Pancreas (tissue), 10 donors: ENCODE measurements around the gene ATRX. TPM values are rescaled to one million over a fixed set of nuclear protein-coding genes. Genes with fewer than 3 reads are reported as not detected.
"Not testable (repeated sequence)": the region's sequence is repeated elsewhere in the genome, so short reads cannot be mapped to it uniquely, and the experiment has no call there.

Source experiments
- ATAC-seq, 4 donors: fragments of 200-7000 bp; cut with Tn5 transposase; one replicate each; pipeline versions ENCODE4 v1.8.0 to v1.9.1; 2020; ENCODE audit warnings: mild to moderate bottlenecking in 4 of 4, moderate library complexity in 4 of 4
- DNase-seq, 6 donors: peaks; one replicate each; pipeline ENCODE4 v3.0.0-alpha.2; 2020
- FAIRE-seq: peaks from 2 replicates; lab custom pipeline; 2012; peaks lifted over from hg19 to GRCh38; lab: Jason Lieb, UNC
- H3K27ac ChIP-seq, 4 donors: fragments of 200-600 bp; sonication (generic); 1 replicate in 3 of 4; 2 replicates in 1 of 4; pipeline versions ENCODE4 v1.5.0 to v1.8.0; 2020
- H3K27me3 ChIP-seq, 4 donors: fragments of 200-600 bp; one replicate each; pipeline ENCODE4 v1.8.0; 2021
- H3K36me3 ChIP-seq, 3 donors: fragments of 200-600 bp; sonication (generic) in 1 of 3; one replicate each; pipeline versions ENCODE4 v1.5.0 to v1.8.0; 2020 to 2021
- H3K4me1 ChIP-seq, 3 donors: fragments of 200-600 bp; one replicate each; pipeline ENCODE4 v1.8.0; 2021
- H3K4me3 ChIP-seq, 4 donors: fragments of 200-600 bp; sonication (generic) in 2 of 4; one replicate each; pipeline versions ENCODE4 v1.5.0 to v1.8.0; 2020 to 2021
- H3K9me3 ChIP-seq, 4 donors: fragments of 200-600 bp; one replicate each; pipeline ENCODE4 v1.8.0; 2021
- WGBS, 2 donors: extraction: QIAGEN DNeasy Blood & Tissue Kit; methylation state at CpG; one replicate each; pipeline ENCODE4 v1.1.7; 2013; 5-methylcytosine and 5-hydroxymethylcytosine counted together
- intact Hi-C, 3 donors: fragments of 100-400 bp; cut with DNase I; formaldehyde crosslinking; loops; one replicate each; pipeline versions ENCODE4 v1.11.1 to v1.14.2; 2022
- polyA plus RNA-seq, 2 donors: library from polyadenylated mRNA; stranded (reverse); fragments of 200-250 nt; gene quantifications; one replicate each; pipeline ENCODE4 v1.2.3, GENCODE V29; 2013
- total RNA-seq, 6 donors: library from RNA; stranded (reverse); fragmentation: NEBNext Ultra II Directional in 4 of 6; extraction: Animal tissue kit (Norgen Biotek cat#: 25700) in 4 of 6; gene quantifications; one replicate each; pipeline versions ENCODE4 v1.2.1 to v1.2.4, GENCODE V29; 2021 to 2023
- TF ChIP-seq, protein P1 (sequence below), 4 donors: fragments of 200-600 bp; sonication (generic) in 3 of 4; IDR thresholded peaks; one replicate each; pipeline versions ENCODE4 v1.5.0 to v1.8.0; 2021; ENCODE audit warnings: antibody characterized with exemption in 4 of 4
- donor health status: healthy with polysubstance abuse.
- donor health status: DM: no; HTN: no; CAD: no; lungs with moderate emphysema.
- donor health status: DM: no; HTN: no; CAD: no.
- donor health status: control.
- donor health status: control.
- donor health status: Bipolar disorder and iron deficiency.
- donor health status: DM: yes; HTN: yes; CAD: no.
- donor health status: DM: no; HTN: no; CAD: no.
- donor health status: DM: no; HTN: no; CAD: no.
- donor health status: DM: yes; HTN: yes; CAD: no.

The ATRX gene
- total and polyA plus RNA-seq, 8 donors = 11.3 to 57.2 (median 41.5) TPM

DNA sequence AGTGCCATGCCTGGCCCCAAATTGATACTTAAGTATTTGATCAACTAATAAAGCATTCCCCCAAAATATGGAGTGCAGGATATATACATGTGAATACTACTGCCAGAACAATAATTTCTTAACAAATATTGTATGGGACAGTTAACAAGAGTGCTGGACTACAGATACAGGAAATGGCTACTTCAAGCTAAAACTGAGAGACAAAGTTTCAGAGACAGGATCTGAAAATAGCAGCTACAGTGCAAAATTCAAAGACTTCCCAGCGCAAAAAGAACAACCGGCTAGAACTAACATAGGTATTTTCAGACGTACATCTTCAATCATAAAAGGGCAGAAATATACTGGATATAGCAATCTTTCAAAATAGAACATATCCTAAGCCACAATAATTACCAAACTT is 6.3 kb downstream of the ATRX start:
- Histone ChIP-seq H3K9me3 (no peaks in the 10 kb centered on the region), H3K4me3 (no peak overlapping the region), H3K36me3 (no peaks in the 10 kb centered on the region), H3K4me1 (peaks cover 0 to 5% (median 5%) of the 10 kb centered on the region in 3 donors), H3K27me3 (no peaks in the 10 kb centered on the region), H3K27ac (no peak overlapping the region)
- ATAC-seq (no peak), DNase-seq (no peak), FAIRE-seq (no peak)
- intact Hi-C loops = no loop called here
- TF ChIP-seq, protein P1, sequence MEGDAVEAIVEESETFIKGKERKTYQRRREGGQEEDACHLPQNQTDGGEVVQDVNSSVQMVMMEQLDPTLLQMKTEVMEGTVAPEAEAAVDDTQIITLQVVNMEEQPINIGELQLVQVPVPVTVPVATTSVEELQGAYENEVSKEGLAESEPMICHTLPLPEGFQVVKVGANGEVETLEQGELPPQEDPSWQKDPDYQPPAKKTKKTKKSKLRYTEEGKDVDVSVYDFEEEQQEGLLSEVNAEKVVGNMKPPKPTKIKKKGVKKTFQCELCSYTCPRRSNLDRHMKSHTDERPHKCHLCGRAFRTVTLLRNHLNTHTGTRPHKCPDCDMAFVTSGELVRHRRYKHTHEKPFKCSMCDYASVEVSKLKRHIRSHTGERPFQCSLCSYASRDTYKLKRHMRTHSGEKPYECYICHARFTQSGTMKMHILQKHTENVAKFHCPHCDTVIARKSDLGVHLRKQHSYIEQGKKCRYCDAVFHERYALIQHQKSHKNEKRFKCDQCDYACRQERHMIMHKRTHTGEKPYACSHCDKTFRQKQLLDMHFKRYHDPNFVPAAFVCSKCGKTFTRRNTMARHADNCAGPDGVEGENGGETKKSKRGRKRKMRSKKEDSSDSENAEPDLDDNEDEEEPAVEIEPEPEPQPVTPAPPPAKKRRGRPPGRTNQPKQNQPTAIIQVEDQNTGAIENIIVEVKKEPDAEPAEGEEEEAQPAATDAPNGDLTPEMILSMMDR (IDR thresholded peaks at IDR 0.05) = no peak
- WGBS, 2 donors = 48 to 53% methylated on average over 3 of the region's 3 CpGs

DNA sequence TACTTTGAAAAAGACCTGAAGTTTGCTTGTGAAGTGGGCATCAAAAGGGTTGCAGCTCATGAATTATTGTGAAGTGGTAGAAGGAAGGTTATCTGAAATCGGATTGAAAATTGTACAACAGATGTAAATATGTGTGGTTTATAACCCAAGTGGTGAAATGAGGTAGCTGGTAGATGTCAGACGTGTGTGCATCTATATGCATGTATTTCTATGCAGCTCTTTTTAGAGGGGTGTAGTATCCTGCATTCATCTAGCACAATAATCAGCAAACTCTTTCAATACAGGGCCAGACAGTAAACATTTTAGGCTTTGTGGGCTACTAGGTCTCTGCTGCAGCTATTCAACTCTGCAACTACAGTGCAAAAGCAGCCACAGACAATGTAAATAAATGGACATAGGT is 9.4 kb downstream of the ATRX start:
- Histone ChIP-seq H3K4me3 (no peak overlapping the region), H3K27me3 (no peaks in the 10 kb centered on the region), H3K36me3 (no peaks in the 10 kb centered on the region), H3K4me1 (no peaks in the 10 kb centered on the region), H3K27ac (no peak overlapping the region), H3K9me3 (no peaks in the 10 kb centered on the region)
- DNase-seq (no peak), FAIRE-seq (no peak), ATAC-seq (no peak)
- WGBS, 2 donors = 33 to 39% methylated on average over 2 of the region's 2 CpGs
- TF ChIP-seq, protein P1 (IDR thresholded peaks at IDR 0.05) = no peak
- intact Hi-C loops = no loop called here

DNA sequence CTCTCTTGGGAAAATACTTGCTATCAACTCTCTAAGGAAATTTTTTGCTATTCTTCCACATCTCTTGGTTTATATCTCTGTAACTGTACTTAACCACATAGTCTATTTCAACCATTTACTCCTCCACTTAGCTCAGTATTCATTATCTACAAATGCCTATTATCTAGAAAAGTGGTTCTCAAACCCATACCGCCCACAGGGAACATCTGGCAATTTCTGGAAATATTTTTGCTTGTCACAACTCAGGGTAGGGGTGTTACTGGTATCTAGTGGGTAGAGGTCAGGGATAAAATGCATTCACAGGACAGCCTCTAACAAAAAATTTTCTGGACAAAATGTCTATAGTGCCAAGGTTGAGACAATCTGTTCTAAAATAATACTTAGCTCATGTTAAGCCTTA is 14.4 kb downstream of the ATRX start:
- TF ChIP-seq, protein P1 (IDR thresholded peaks at IDR 0.05) = no peak
- Histone ChIP-seq H3K36me3 (no peaks in the 10 kb centered on the region), H3K4me3 (no peak overlapping the region), H3K27me3 (peaks cover 0 to 5% (median 0%) of the 10 kb centered on the region in 4 donors), H3K9me3 (no peaks in the 10 kb centered on the region), H3K4me1 (peaks cover 0 to 6% (median 0%) of the 10 kb centered on the region in 3 donors), H3K27ac (no peak overlapping the region)
- no peak for FAIRE-seq
- WGBS, 2 donors = 61 to 79% methylated on average over 1 of the region's 1 CpG
- intact Hi-C loops = no loop called here
- no peak for ATAC-seq
- no peak for DNase-seq

DNA sequence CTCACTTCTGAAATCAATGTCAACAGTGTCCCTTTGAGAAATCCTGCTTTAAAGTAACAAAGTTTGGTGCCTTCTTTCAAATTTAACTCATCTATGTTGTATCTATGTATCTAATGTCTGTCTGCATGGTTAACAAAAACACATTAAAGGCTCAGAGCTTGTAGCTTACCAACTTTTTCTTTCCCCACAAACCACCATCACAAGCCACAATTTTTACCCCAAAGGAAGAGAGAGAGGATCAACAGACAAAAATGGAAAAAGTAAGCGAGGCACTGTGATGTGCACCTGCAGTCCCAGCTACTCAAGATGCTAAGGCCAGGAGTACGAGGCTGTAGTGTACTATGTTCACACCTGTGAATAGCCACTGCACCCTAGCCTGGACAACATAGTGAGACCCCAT is 17.2 kb downstream of the ATRX start:
- Histone ChIP-seq H3K36me3 (no peaks in the 10 kb centered on the region), H3K27ac (no peak overlapping the region), H3K27me3 (peaks cover 0 to 5% (median 0%) of the 10 kb centered on the region in 4 donors), H3K4me3 (no peak overlapping the region), H3K4me1 (peaks cover 0 to 6% (median 0%) of the 10 kb centered on the region in 3 donors), H3K9me3 (no peaks in the 10 kb centered on the region)
- TF ChIP-seq, protein P1 (IDR thresholded peaks at IDR 0.05) = no peak
- intact Hi-C loops = no loop called here
- DNase-seq = no peak
- ATAC-seq = no peak
- 61 to 89% methylated on average over 2 of the region's 2 CpGs for WGBS, 2 donors
- no peak for FAIRE-seq

DNA sequence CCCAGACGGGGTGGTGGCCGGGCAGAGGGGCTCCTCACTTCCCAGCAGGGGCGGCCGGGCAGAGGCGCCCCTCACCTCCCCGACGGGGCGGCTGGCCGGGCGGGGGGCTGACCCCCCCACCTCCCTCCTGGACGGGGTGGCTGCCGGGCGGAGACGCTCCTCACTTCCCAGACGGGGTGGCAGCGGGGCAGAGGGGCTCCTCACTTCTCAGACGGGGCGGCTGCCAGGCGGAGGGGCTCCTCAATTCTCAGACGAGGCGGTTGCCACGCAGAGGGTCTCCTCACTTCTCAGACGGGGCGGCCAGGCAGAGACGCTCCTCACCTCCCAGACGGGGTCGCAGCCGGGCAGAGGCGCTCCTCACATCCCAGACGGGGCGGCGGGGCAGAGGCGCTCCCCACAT is 19.8 kb downstream of the ATRX start:
- 93 to 97% methylated on average over 21 to 27 of the region's 33 CpGs for WGBS, 2 donors
- DNase-seq, intact Hi-C loops: not testable (repeated sequence)

More for the DNA sequence above, 19.8 kb downstream of the ATRX start:
- not testable (repeated sequence) for FAIRE-seq, H3K27me3 ChIP-seq, H3K9me3 ChIP-seq, H3K36me3 ChIP-seq, H3K27ac ChIP-seq, H3K4me1 ChIP-seq, H3K4me3 ChIP-seq, ATAC-seq
